GM10847 (cell line): ENCODE measurements around the gene SSR3.

Experiments used
- POLR2A ChIP-seq: IDR thresholded peaks from 2 replicates; pipeline ENCODE4 v1.6.1; 2011; ENCODE audit not compliant: insufficient read length; ENCODE audit errors: extremely low read depth

The SSR3 gene

GRCh38 chr3:156554842-156555687 lies at the start of gene SSR3:
Gene SSR3, minus strand, starts transcription at chr3:156555117. Its CDS starts 28 bp downstream, at chr3:156555089.
- peak; percentile 76 for TF ChIP-seq POLR2A

GRCh38 chr3:156604064-156604641 lies 49.2 kb upstream of the SSR3 start:
- TF ChIP-seq POLR2A = no peak

- TF ChIP-seq POLR2A = no peak
These were observed 48.6 kb upstream of the SSR3 start for GRCh38 chr3:156603379-156604017.

GRCh38 chr3:156602424-156602823 lies 47.5 kb upstream of the SSR3 start:
- TF ChIP-seq POLR2A = no peak

GRCh38 chr3:156601497-156601896 lies 46.6 kb upstream of the SSR3 start:
- TF ChIP-seq POLR2A = no peak

GRCh38 chr3:156600834-156601233 lies 45.9 kb upstream of the SSR3 start:
- TF ChIP-seq POLR2A = no peak

- TF ChIP-seq POLR2A = no peak
These were observed 44.4 kb upstream of the SSR3 start for GRCh38 chr3:156599089-156599874.

GRCh38 chr3:156598413-156598812 lies 43.5 kb upstream of the SSR3 start:
- TF ChIP-seq POLR2A = no peak

GRCh38 chr3:156594219-156594683 lies 39.3 kb upstream of the SSR3 start:
- TF ChIP-seq POLR2A = no peak

GRCh38 chr3:156593814-156594213 lies 38.9 kb upstream of the SSR3 start:
- TF ChIP-seq POLR2A = no peak

- no peak for TF ChIP-seq POLR2A
These were observed 32.8 kb upstream of the SSR3 start for GRCh38 chr3:156587760-156588069.

GRCh38 chr3:156586905-156587759 lies 32.2 kb upstream of the SSR3 start:
- TF ChIP-seq POLR2A = no peak

- no peak for TF ChIP-seq POLR2A
These were observed 28.6 kb upstream of the SSR3 start for GRCh38 chr3:156583469-156583868.

- TF ChIP-seq POLR2A = no peak
These were observed 27.7 kb upstream of the SSR3 start for GRCh38 chr3:156582532-156583183.
